ENCODE data around the gene RASA3. TPM values are rescaled to one million over a fixed set of nuclear protein-coding genes. Genes with fewer than 3 reads are reported as not detected.

RASA3 gene
- total and polyA plus RNA-seq, 10 of the 15 experiments (the other 5 are each of a cell fraction or from before 2014, with no cell fraction given) = 0.79 to 33.9 (median 17.6) TPM

DNA sequence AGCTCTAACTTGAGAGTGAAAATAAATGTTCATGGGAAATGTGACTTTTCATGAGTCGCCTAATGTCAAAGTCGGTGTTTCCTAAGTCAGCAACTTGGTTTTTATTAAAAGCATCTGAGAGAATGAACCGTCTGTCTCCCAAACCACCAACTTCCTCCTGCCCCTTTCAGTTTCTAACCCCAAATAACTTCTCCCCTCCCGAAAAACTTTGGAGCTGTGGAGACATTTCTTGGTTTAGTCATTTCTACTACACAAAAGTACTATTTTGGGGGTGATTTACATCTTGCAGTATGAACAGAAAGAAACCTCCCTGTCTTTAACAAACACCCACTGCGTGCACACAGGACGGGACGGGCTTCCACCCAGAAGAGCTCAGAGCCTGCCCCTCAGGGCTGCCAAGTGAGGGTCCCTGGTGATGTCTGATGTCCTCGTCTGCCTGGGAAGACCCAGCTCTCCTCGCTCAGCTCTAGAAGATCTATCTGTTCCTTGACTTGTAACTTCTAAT is 65.0 kb downstream of the RASA3 start (continued):
- TF ChIP-seq POLR2AphosphoS2 (IDR thresholded peaks at IDR 0.05; ENCODE audit: low read depth, low read length) = no peak
- TF ChIP-seq KLF5 (IDR thresholded peaks at IDR 0.05; ENCODE audit: partially characterized antibody) = no peak
- TF ChIP-seq YY1 (IDR thresholded peaks at IDR 0.05; ENCODE audit: low read depth, low read length) = no peak
- peak; percentile 93 for TF ChIP-seq CBFB (IDR thresholded peaks at IDR 0.05; ENCODE audit: low read depth)
- no peak for TF ChIP-seq RCOR1 (conservative IDR thresholded peaks at IDR 0.05; ENCODE audit: low read depth, low read length)
- no peak for TF ChIP-seq TCF3 (IDR thresholded peaks at IDR 0.05; ENCODE audit: borderline replicate concordance, insufficient read depth, low read depth, low read length)
- TF ChIP-seq, protein P1, sequence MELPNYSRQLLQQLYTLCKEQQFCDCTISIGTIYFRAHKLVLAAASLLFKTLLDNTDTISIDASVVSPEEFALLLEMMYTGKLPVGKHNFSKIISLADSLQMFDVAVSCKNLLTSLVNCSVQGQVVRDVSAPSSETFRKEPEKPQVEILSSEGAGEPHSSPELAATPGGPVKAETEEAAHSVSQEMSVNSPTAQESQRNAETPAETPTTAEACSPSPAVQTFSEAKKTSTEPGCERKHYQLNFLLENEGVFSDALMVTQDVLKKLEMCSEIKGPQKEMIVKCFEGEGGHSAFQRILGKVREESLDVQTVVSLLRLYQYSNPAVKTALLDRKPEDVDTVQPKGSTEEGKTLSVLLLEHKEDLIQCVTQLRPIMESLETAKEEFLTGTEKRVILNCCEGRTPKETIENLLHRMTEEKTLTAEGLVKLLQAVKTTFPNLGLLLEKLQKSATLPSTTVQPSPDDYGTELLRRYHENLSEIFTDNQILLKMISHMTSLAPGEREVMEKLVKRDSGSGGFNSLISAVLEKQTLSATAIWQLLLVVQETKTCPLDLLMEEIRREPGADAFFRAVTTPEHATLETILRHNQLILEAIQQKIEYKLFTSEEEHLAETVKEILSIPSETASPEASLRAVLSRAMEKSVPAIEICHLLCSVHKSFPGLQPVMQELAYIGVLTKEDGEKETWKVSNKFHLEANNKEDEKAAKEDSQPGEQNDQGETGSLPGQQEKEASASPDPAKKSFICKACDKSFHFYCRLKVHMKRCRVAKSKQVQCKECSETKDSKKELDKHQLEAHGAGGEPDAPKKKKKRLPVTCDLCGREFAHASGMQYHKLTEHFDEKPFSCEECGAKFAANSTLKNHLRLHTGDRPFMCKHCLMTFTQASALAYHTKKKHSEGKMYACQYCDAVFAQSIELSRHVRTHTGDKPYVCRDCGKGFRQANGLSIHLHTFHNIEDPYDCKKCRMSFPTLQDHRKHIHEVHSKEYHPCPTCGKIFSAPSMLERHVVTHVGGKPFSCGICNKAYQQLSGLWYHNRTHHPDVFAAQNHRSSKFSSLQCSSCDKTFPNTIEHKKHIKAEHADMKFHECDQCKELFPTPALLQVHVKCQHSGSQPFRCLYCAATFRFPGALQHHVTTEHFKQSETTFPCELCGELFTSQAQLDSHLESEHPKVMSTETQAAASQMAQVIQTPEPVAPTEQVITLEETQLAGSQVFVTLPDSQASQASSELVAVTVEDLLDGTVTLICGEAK (IDR thresholded peaks at IDR 0.05; ENCODE audit: borderline replicate concordance) = no peak
- no peak for TF ChIP-seq CHD4 (IDR thresholded peaks at IDR 0.05)
- no peak for TF ChIP-seq EZH2 (IDR thresholded peaks at IDR 0.05; ENCODE audit: borderline replicate concordance, control insufficient read depth, low read depth, low read length)
- TF ChIP-seq TCF7 (IDR thresholded peaks at IDR 0.05; ENCODE audit: borderline replicate concordance) = no peak
- TF ChIP-seq IKZF1 (conservative IDR thresholded peaks at IDR 0.05) = peak; percentile 100
- TF ChIP-seq SUPT20H (IDR thresholded peaks at IDR 0.05; ENCODE audit: borderline replicate concordance, control insufficient read depth, low read depth, low read length) = no peak
- TF ChIP-seq, protein P2, sequence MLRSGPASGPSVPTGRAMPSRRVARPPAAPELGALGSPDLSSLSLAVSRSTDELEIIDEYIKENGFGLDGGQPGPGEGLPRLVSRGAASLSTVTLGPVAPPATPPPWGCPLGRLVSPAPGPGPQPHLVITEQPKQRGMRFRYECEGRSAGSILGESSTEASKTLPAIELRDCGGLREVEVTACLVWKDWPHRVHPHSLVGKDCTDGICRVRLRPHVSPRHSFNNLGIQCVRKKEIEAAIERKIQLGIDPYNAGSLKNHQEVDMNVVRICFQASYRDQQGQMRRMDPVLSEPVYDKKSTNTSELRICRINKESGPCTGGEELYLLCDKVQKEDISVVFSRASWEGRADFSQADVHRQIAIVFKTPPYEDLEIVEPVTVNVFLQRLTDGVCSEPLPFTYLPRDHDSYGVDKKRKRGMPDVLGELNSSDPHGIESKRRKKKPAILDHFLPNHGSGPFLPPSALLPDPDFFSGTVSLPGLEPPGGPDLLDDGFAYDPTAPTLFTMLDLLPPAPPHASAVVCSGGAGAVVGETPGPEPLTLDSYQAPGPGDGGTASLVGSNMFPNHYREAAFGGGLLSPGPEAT (IDR thresholded peaks at IDR 0.05; ENCODE audit: low read depth) = peak; percentile 98
- TF ChIP-seq SMAD5 (IDR thresholded peaks at IDR 0.05; ENCODE audit: low read depth) = peak; percentile 29; the same call in 1 of the 2 replicates
- no peak for TF ChIP-seq HDAC2 (IDR thresholded peaks at IDR 0.05)
- TF ChIP-seq ZNF274 (IDR thresholded peaks at IDR 0.05; ENCODE audit: insufficient read depth, insufficient read length) = no peak
- TF ChIP-seq TBL1XR1 (IDR thresholded peaks at IDR 0.05; ENCODE audit: low read depth, low read length) = peak; percentile 99
- no peak for TF ChIP-seq WRNIP1 (IDR thresholded peaks at IDR 0.05; ENCODE audit: borderline replicate concordance, low read depth, low read length)
- no peak for TF ChIP-seq ZNF24 (IDR thresholded peaks at IDR 0.05)
- peak; percentile 72 to 88; a peak in 2 of 4 replicates for TF ChIP-seq EP300 (IDR thresholded peaks at IDR 0.05; ENCODE audit: borderline replicate concordance in 1 of 2, control insufficient read depth in 1 of 2, low read depth in 2 of 2, low read length in 2 of 2)
- TF ChIP-seq CBX3 (IDR thresholded peaks at IDR 0.05; ENCODE audit: borderline replicate concordance, low read depth) = no peak
- TF ChIP-seq ZSCAN29 (IDR thresholded peaks at IDR 0.05) = no peak
- peak; percentile 60; the same call in 1 of the 2 replicates for TF ChIP-seq ATF7 (IDR thresholded peaks at IDR 0.05; ENCODE audit: low read depth)
- TF ChIP-seq PML (IDR thresholded peaks at IDR 0.05; ENCODE audit: low read length) = peak; percentile 92
- TF ChIP-seq STAT1 (conservative IDR thresholded peaks at IDR 0.05) = no peak
- no peak for TF ChIP-seq SREBF1 (IDR thresholded peaks at IDR 0.05; ENCODE audit: low read length)
- no peak for TF ChIP-seq CHD2 (IDR thresholded peaks at IDR 0.05; ENCODE audit: borderline replicate concordance, low read depth, low read length)
- TF ChIP-seq CBX5 (IDR thresholded peaks at IDR 0.05; ENCODE audit: low read depth) = peak; percentile 84
- TF ChIP-seq HCFC1 (IDR thresholded peaks at IDR 0.05; ENCODE audit: low read length) = no peak

All from GM12878 (cell line).